ENCODE data around the gene BMS1. TPM values are rescaled to one million over a fixed set of nuclear protein-coding genes. Genes with fewer than 3 reads are reported as not detected.

The BMS1 gene
- total RNA-seq, 1 donor from 2014 or later: 27.7 TPM

- H3K36me3 Mint-ChIP-seq (ENCODE audit: low read depth): no peaks in the 10 kb centered on the region
- H3K27me3 Mint-ChIP-seq (ENCODE audit: low read depth): peaks cover 57% of the 10 kb centered on the region
- TF ChIP-seq, protein P1, sequence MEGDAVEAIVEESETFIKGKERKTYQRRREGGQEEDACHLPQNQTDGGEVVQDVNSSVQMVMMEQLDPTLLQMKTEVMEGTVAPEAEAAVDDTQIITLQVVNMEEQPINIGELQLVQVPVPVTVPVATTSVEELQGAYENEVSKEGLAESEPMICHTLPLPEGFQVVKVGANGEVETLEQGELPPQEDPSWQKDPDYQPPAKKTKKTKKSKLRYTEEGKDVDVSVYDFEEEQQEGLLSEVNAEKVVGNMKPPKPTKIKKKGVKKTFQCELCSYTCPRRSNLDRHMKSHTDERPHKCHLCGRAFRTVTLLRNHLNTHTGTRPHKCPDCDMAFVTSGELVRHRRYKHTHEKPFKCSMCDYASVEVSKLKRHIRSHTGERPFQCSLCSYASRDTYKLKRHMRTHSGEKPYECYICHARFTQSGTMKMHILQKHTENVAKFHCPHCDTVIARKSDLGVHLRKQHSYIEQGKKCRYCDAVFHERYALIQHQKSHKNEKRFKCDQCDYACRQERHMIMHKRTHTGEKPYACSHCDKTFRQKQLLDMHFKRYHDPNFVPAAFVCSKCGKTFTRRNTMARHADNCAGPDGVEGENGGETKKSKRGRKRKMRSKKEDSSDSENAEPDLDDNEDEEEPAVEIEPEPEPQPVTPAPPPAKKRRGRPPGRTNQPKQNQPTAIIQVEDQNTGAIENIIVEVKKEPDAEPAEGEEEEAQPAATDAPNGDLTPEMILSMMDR (conservative IDR thresholded peaks at IDR 0.05): no peak
- no peak for DNase-seq (ENCODE audit: low read depth, low spot score)
- no peak overlapping the region for H3K27ac Mint-ChIP-seq (ENCODE audit: unreplicated experiment)
- H3K9me3 Mint-ChIP-seq: no peaks in the 10 kb centered on the region
- H3K4me1 Mint-ChIP-seq: peaks cover 19% of the 10 kb centered on the region
- peak overlapping the region; percentile 98 for H3K4me3 Mint-ChIP-seq
These were observed 2.1 kb upstream of the BMS1 start for GRCh38 chr10:42780456-42780855.

DNA sequence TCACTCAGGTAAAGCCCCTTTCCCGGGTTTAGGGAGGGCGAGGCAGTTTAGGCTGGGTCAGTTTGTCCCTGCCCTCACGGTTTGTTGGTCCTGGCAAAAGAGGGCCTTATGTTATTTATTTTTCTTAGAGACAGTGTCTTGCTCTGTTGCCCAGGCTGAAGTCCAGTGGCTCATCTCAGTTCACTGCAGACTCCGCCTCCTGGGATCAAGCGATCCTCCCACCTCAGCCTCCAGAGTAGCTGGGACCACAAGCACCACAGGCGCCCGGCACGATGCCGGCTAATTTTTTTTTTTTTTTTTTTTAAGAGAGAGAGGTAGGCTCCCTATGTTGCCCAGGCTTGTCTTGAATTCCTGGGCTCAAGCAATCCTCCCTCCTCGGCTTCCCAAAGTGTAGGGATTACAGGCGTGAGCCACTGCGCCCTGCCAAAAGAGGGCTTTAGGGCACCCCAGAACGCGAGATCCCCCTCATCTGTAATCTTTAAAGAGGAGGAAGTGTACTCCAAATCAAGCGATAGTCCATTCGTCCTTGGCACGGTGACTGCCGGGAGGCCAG lies 626 bp upstream of the BMS1 start:
- Mint-ChIP-seq H3K4me1 (peaks cover 19% of the 10 kb centered on the region), H3K36me3 (ENCODE audit: low read depth) (peaks cover 4% of the 10 kb centered on the region), H3K4me3 (peak overlapping the region; percentile 98), H3K9me3 (no peaks in the 10 kb centered on the region), H3K27me3 (ENCODE audit: low read depth) (peaks cover 41% of the 10 kb centered on the region), H3K27ac (ENCODE audit: unreplicated experiment) (peak overlapping the region; percentile 98)
- TF ChIP-seq, protein P1 (conservative IDR thresholded peaks at IDR 0.05): no peak
- no peak for DNase-seq (ENCODE audit: low read depth, low spot score)

- no peak for DNase-seq (ENCODE audit: low read depth, low spot score)
- peaks cover 29% of the 10 kb centered on the region for H3K27me3 Mint-ChIP-seq (ENCODE audit: low read depth)
- H3K4me3 Mint-ChIP-seq: peak overlapping the region; percentile 98
- H3K9me3 Mint-ChIP-seq: no peaks in the 10 kb centered on the region
- TF ChIP-seq, protein P1 (conservative IDR thresholded peaks at IDR 0.05): no peak
- H3K4me1 Mint-ChIP-seq: peaks cover 19% of the 10 kb centered on the region
- H3K27ac Mint-ChIP-seq (ENCODE audit: unreplicated experiment): peak overlapping the region; percentile 98
- peaks cover 4% of the 10 kb centered on the region for H3K36me3 Mint-ChIP-seq (ENCODE audit: low read depth)
These were observed 570 bp downstream of the BMS1 start for GRCh38 chr10:42783181-42783549.

DNA sequence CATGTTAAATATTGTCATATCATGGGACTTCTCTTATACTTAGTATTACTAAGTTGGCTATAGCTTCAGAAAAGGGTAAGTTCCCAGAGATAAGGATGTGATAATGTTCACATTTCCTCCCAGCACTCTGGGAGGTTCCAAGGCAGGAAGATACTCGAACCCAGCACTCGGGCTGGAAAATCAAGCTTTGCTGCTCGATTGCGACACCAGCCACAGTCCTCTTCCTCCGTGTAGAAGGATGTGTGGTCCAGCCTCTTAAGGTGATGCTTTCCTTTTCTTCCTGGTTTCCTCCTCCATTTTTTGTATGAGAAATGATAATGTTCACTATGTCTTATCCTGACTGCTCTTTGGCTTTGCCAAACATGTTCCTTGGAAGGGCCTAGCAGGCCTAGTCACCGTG lies 3.2 kb downstream of the BMS1 start:
- TF ChIP-seq, protein P1 (conservative IDR thresholded peaks at IDR 0.05): no peak
- Mint-ChIP-seq H3K9me3 (no peaks in the 10 kb centered on the region), H3K27me3 (ENCODE audit: low read depth) (peaks cover 6% of the 10 kb centered on the region), H3K36me3 (ENCODE audit: low read depth) (peaks cover 18% of the 10 kb centered on the region), H3K4me1 (peaks cover 19% of the 10 kb centered on the region), H3K27ac (ENCODE audit: unreplicated experiment) (no peak overlapping the region), H3K4me3 (peak overlapping the region; percentile 68)
- DNase-seq (ENCODE audit: low read depth, low spot score): no peak

- Mint-ChIP-seq H3K36me3 (ENCODE audit: low read depth) (peaks cover 52% of the 10 kb centered on the region), H3K27ac (ENCODE audit: unreplicated experiment) (peak overlapping the region; percentile 88)
- TF ChIP-seq, protein P1 (conservative IDR thresholded peaks at IDR 0.05): no peak
These were observed 8.2 kb downstream of the BMS1 start for GRCh38 chr10:42790835-42791234.

More at GRCh38 chr10:42790835-42791234, 8.2 kb downstream of the BMS1 start:
- Mint-ChIP-seq H3K4me1 (no peaks in the 10 kb centered on the region), H3K4me3 (peak overlapping the region; percentile 9), H3K9me3 (no peaks in the 10 kb centered on the region), H3K27me3 (ENCODE audit: low read depth) (no peaks in the 10 kb centered on the region)
- no peak for DNase-seq (ENCODE audit: low read depth, low spot score)
